ENCODE measurements around the gene EPHA2. TPM values are rescaled to one million over a fixed set of nuclear protein-coding genes. Genes with fewer than 3 reads are reported as not detected.

Gene EPHA2
- total RNA-seq, 2 experiments from 2014 or later = 0.22 TPM; not detected in 1

DNA sequence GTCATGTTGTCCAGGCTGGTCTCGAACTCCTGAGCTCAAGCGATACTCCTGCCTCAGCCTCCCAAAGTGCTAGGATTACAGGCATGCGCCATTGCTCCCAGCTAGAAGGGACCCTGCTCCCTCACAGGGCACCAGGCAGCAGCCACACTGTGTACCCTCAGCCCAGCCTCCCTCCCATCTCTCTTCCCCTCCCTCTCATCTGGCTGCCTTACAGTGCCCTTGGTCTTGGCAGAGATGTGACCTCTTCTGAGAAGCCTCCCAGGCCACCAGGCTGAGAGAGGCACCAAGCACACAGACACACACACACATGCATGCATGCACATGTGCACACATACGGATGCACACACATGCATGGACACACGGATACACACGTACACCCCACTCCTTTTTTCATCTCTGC, 25.0 kb downstream of the EPHA2 start:
- Histone ChIP-seq H3K4me1 (ENCODE audit: insufficient read depth, low read length) (no peaks in the 10 kb centered on the region), H3K27ac (ENCODE audit: low read depth in 1 of 2, low read length in 2 of 2) (no peak overlapping the region), H3K36me3 (ENCODE audit: insufficient read depth, low read length) (no peaks in the 10 kb centered on the region), H3K4me3 (ENCODE audit: low read length) (no peak overlapping the region), H3K9me3 (ENCODE audit: control insufficient read depth in 1 of 2, insufficient read depth in 1 of 2, low read length in 2 of 2) (no peaks in the 10 kb centered on the region), H3K27me3 (ENCODE audit: control insufficient read depth in 1 of 2, insufficient read depth in 2 of 2, low read length in 2 of 2) (no peaks in the 10 kb centered on the region)
- Mint-ChIP-seq H3K36me3 (ENCODE audit: low read depth) (no peaks in the 10 kb centered on the region), H3K4me3 (no peak overlapping the region), H3K4me1 (ENCODE audit: low read depth) (no peaks in the 10 kb centered on the region), H3K27me3 (no peaks in the 10 kb centered on the region), H3K9me3 (no peaks in the 10 kb centered on the region), H3K27ac (no peak overlapping the region)
- ATAC-seq (ENCODE audit: poor library complexity) (no peak), DNase-seq (no peak)
- CTCF ChIA-PET = interaction anchor here (1.1 kb wide), 1 partner anchor 49 kb away, joined by 4 read pairs; no protein-coding TSS in a partner anchor
- TF ChIP-seq, protein P1, sequence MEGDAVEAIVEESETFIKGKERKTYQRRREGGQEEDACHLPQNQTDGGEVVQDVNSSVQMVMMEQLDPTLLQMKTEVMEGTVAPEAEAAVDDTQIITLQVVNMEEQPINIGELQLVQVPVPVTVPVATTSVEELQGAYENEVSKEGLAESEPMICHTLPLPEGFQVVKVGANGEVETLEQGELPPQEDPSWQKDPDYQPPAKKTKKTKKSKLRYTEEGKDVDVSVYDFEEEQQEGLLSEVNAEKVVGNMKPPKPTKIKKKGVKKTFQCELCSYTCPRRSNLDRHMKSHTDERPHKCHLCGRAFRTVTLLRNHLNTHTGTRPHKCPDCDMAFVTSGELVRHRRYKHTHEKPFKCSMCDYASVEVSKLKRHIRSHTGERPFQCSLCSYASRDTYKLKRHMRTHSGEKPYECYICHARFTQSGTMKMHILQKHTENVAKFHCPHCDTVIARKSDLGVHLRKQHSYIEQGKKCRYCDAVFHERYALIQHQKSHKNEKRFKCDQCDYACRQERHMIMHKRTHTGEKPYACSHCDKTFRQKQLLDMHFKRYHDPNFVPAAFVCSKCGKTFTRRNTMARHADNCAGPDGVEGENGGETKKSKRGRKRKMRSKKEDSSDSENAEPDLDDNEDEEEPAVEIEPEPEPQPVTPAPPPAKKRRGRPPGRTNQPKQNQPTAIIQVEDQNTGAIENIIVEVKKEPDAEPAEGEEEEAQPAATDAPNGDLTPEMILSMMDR (IDR thresholded peaks at IDR 0.05) = no peak
- intact Hi-C loops (cut with DNase I, micrococcal nuclease) = no loop called here
- POLR2A ChIA-PET = no interaction called here

DNA sequence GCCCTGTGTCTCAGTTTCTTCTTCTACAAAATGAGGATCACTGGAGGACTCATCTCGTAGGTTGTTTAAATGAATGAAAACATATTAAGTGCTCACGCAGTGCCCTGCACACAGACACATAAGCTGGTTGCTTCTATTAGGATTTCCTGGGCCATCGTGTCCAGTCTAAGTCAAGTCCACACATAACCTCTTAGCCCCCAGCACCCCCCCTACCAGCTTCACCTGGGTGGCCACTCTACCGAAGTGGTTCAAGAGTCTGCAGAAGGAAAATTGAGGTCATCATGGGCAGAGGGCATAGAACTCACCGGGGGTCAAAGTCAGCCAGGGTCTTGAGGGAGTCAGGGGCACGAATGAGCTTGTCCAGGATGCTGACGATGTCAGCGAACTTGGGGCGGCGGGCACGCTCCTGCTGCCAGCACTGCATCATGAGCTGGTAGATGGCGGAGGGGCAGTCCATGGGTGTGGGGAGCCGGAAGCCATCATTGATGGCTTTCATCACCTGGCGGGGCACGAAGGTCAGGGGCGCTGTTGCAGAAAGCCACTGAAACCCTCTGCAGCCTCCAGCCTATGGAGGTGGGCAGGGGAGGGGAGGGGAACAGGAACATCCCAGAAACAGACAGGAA, 25.8 kb downstream of the EPHA2 start:
- Histone ChIP-seq H3K36me3 (ENCODE audit: insufficient read depth, low read length) (no peaks in the 10 kb centered on the region), H3K4me1 (ENCODE audit: insufficient read depth, low read length) (no peaks in the 10 kb centered on the region), H3K4me3 (ENCODE audit: low read length) (no peak overlapping the region), H3K9me3 (ENCODE audit: control insufficient read depth in 1 of 2, insufficient read depth in 1 of 2, low read length in 2 of 2) (no peaks in the 10 kb centered on the region), H3K27ac (ENCODE audit: low read depth in 1 of 2, low read length in 2 of 2) (no peak overlapping the region), H3K27me3 (ENCODE audit: control insufficient read depth in 1 of 2, insufficient read depth in 2 of 2, low read length in 2 of 2) (no peaks in the 10 kb centered on the region)
- H3K4me3 Mint-ChIP-seq = no peak overlapping the region
- CTCF ChIA-PET = interaction anchor here (1.1 kb wide), 1 partner anchor 48 kb away, joined by 4 read pairs; no protein-coding TSS in a partner anchor
- H3K4me1 Mint-ChIP-seq (ENCODE audit: low read depth) = no peaks in the 10 kb centered on the region
- intact Hi-C loops (cut with DNase I, micrococcal nuclease) = no loop called here
- H3K27ac Mint-ChIP-seq = no peak overlapping the region
- no peaks in the 10 kb centered on the region for H3K27me3 Mint-ChIP-seq
- no peaks in the 10 kb centered on the region for H3K9me3 Mint-ChIP-seq
- DNase-seq (no peak), ATAC-seq (ENCODE audit: poor library complexity) (no peak)
- POLR2A ChIA-PET = no interaction called here
- TF ChIP-seq, protein P1 (IDR thresholded peaks at IDR 0.05) = no peak
- H3K36me3 Mint-ChIP-seq (ENCODE audit: low read depth) = no peaks in the 10 kb centered on the region

DNA sequence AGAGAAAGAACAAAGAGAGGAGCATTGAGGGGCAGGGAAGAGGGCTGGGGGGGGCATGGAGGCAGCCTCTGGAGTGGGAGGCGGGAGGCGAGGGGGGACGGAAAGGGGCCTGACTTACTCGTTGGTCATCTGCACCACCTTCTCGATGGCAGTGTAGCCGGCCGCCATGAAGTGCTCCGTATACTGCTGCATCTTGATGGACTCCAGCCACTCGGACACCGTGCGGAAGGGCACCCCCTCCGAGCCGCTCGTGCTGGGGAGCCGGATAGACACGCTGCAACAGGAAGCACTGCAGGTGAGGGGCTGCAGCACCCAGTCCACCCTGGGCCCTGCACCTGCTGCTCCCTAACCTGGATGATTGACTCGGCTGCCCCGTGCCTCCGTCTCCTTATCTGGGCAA, 26.6 kb downstream of the EPHA2 start:
- no peaks in the 10 kb centered on the region for H3K27me3 ChIP-seq (ENCODE audit: control insufficient read depth in 1 of 2, insufficient read depth in 2 of 2, low read length in 2 of 2)
- CTCF ChIA-PET = interaction anchor here (1.1 kb wide), 1 partner anchor 47 kb away, joined by 4 read pairs; no protein-coding TSS in a partner anchor
- H3K27ac Mint-ChIP-seq = no peak overlapping the region
- no peak overlapping the region for H3K4me3 Mint-ChIP-seq
- no peaks in the 10 kb centered on the region for H3K36me3 ChIP-seq (ENCODE audit: insufficient read depth, low read length)
- TF ChIP-seq, protein P1 (IDR thresholded peaks at IDR 0.05) = no peak
- H3K4me3 ChIP-seq (ENCODE audit: low read length) = no peak overlapping the region
- no peaks in the 10 kb centered on the region for H3K4me1 ChIP-seq (ENCODE audit: insufficient read depth, low read length)
- POLR2A ChIA-PET = no interaction called here
- no peaks in the 10 kb centered on the region for H3K9me3 Mint-ChIP-seq
- H3K27me3 Mint-ChIP-seq = no peaks in the 10 kb centered on the region
- no peaks in the 10 kb centered on the region for H3K9me3 ChIP-seq (ENCODE audit: control insufficient read depth in 1 of 2, insufficient read depth in 1 of 2, low read length in 2 of 2)
- ATAC-seq (ENCODE audit: poor library complexity) = no peak
- no peaks in the 10 kb centered on the region for H3K4me1 Mint-ChIP-seq (ENCODE audit: low read depth)
- H3K27ac ChIP-seq (ENCODE audit: low read depth in 1 of 2, low read length in 2 of 2) = no peak overlapping the region
- intact Hi-C loops (cut with DNase I, micrococcal nuclease) = no loop called here
- no peaks in the 10 kb centered on the region for H3K36me3 Mint-ChIP-seq (ENCODE audit: low read depth)
- no peak for DNase-seq

Data from CD4-positive, alpha-beta T cell (primary cell).